Heart left ventricle (tissue), 16 donors: ENCODE results near the gene ANP32A. TPM values are rescaled to one million over a fixed set of nuclear protein-coding genes. Genes with fewer than 3 reads are reported as not detected.

Experiments
- ATAC-seq, 4 donors: fragments of 200-7000 bp; cut with Tn5 transposase; one replicate each; pipeline ENCODE4 v1.9.1; 2020 to 2022; ENCODE audit warnings: moderate library complexity in 4 of 4, mild to moderate bottlenecking in 3 of 4, moderate number of reproducible peaks in 1 of 4
- DNase-seq, 5 donors: peaks; one replicate each; pipeline ENCODE4 v3.0.0-alpha.2; 2020
- H3K27ac ChIP-seq, 12 donors: fragments of 200-600 bp; sonication (generic) in 4 of 12; one replicate each; pipeline versions ENCODE4 v1.5.0 to v1.8.0; 2016 to 2022; ENCODE audit warnings: mild to moderate bottlenecking in 2 of 12
- H3K27me3 ChIP-seq, 9 donors: fragments of 200-600 bp; sonication (generic) in 2 of 9; one replicate each; pipeline versions ENCODE4 v1.5.1 to v1.8.0; 2016 to 2022; ENCODE audit warnings: mild to moderate bottlenecking in 3 of 9
- H3K36me3 ChIP-seq, 9 donors: fragments of 200-600 bp; sonication (generic) in 2 of 9; one replicate each; pipeline versions ENCODE4 v1.5.0 to v1.8.0; 2018 to 2022; ENCODE audit warnings: mild to moderate bottlenecking in 2 of 9
- H3K4me1 ChIP-seq, 12 donors: fragments of 200-600 bp; sonication (generic) in 4 of 12; one replicate each; pipeline versions ENCODE4 v1.5.0 to v1.8.0; 2016 to 2022; ENCODE audit warnings: mild to moderate bottlenecking in 3 of 12
- H3K4me3 ChIP-seq, 12 donors: fragments of 200-600 bp; sonication (generic) in 4 of 12; one replicate each; pipeline versions ENCODE4 v1.5.0 to v1.8.0; 2017 to 2022; ENCODE audit warnings: mild to moderate bottlenecking in 9 of 12, moderate library complexity in 4 of 12
- H3K9me3 ChIP-seq, 12 donors: fragments of 200-600 bp; sonication (generic) in 4 of 12; one replicate each; pipeline versions ENCODE4 v1.5.0 to v1.8.0; 2016 to 2022; ENCODE audit warnings: mild to moderate bottlenecking in 1 of 12
- CTCF ChIP-seq, 12 donors: fragments of 200-600 bp; sonication (generic) in 4 of 12; IDR thresholded peaks; one replicate each; pipeline versions ENCODE4 v1.5.0 to v1.8.0; 2018 to 2022; ENCODE audit warnings: antibody characterized with exemption in 12 of 12, mild to moderate bottlenecking in 5 of 12
- POLR2A ChIP-seq, 2 donors: fragments of 450-650 bp; IDR thresholded peaks; one replicate each; pipeline ENCODE4 v1.6.1; 2017; ENCODE audit warnings: antibody characterized with exemption in 2 of 2, mild to moderate bottlenecking in 2 of 2, moderate library complexity in 2 of 2
- WGBS, 4 donors: extraction: QIAGEN DNeasy Blood & Tissue Kit in 2 of 4; methylation state at CpG; one replicate each; pipeline versions ENCODE4 v1.1.5 to v1.1.7; 2013 to 2018; 5-methylcytosine and 5-hydroxymethylcytosine counted together
- intact Hi-C, 10 donors: fragments of 100-400 bp; cut with DNase I; formaldehyde crosslinking; loops; one replicate each; pipeline versions ENCODE4 v1.11.1 to v1.14.2; 2022
- polyA plus RNA-seq, 2 donors: library from polyadenylated mRNA; stranded (reverse); fragments of 200-250 nt; gene quantifications; one replicate each; pipeline ENCODE4 v1.2.3, GENCODE V29; 2013
- total RNA-seq, 9 donors: library from RNA; depleted of rRNA in 2 of 9; stranded (reverse); fragments of >200 nt in 2 of 9; fragmentation: NEBNext Ultra II Directional in 3 of 9; extraction: Animal tissue kit (Norgen Biotek cat#: 25700) in 3 of 9; gene quantifications; one replicate each; pipeline versions ENCODE4 v1.1.0 to v1.2.4, GENCODE V29; 2016 to 2023
- donor health status: ischemic (EF 13 %, LVEDD 7.1; RV severe dilation, severe dysfunction).
- donor health status: healthy with polysubstance abuse.
- donor health status: DM: no; HTN: yes; CAD: no.
- donor health status: DM: no; HTN: no; CAD: no.
- donor health status: ischemic (EF 25% LVEDD 6.9; RV normal size, moderate dysfunction).
- donor health status: ischemic (EF 25% LVEDD 5.7; RV mildly dilated, moderate dysfunction).
- donor health status: healthy.
- donor health status: DM: yes; HTN: yes; CAD: no.
- donor health status: ischemic (EF 35%, LVEDD 5.7; RV mildly dilated, moderate dysfunction).
- donor health status: nonischemic (EF 11% LVEDD 7.7; RV severe dilation, severe dysfunction).
- donor health status: DM: yes; HTN: yes; CAD: no.
- donor health status: PGD.
- donor health status: ischemic (EF 29% LVEDD 5.4; RV normal size, mild dysfunction).
- donor health status: nonischemic (EF 23%, LVEDD 6.1; RV moderate dilation, normal function).

The ANP32A gene
- total and polyA plus RNA-seq, 11 donors, result 55.7 to 202 (median 142) TPM

- ATAC-seq (no peak), DNase-seq (no peak)
- H3K27ac ChIP-seq, result no peak overlapping the region
- peaks cover 0 to 54% (median 24%) of the 10 kb centered on the region in 9 donors for H3K27me3 ChIP-seq
- no peaks in the 10 kb centered on the region for H3K36me3 ChIP-seq
- TF ChIP-seq POLR2A (IDR thresholded peaks at IDR 0.05), result no peak
- no peak for TF ChIP-seq CTCF (IDR thresholded peaks at IDR 0.05)
- H3K4me3 ChIP-seq, result no peak overlapping the region
- no peaks in the 10 kb centered on the region for H3K9me3 ChIP-seq
- intact Hi-C loops, result no loop called here
- H3K4me1 ChIP-seq, result peaks cover 0 to 11% (median 2%) of the 10 kb centered on the region in 12 donors
- WGBS, 4 donors, result 76 to 85% (median 82%) methylated on average over 5 of the region's 5 CpGs
These were observed 24.3 kb upstream of the ANP32A start for GRCh38 chr15:68844856-68845550.

GRCh38 chr15:68843425-68844311, 23.0 kb upstream of the ANP32A start:
- no peaks in the 10 kb centered on the region for H3K9me3 ChIP-seq
- 7 to 11% (median 8%) methylated on average over 24 to 32 of the region's 32 CpGs for WGBS, 4 donors
- no peaks in the 10 kb centered on the region for H3K36me3 ChIP-seq
- H3K4me3 ChIP-seq, result peak overlapping the region; percentile 24 to 63 (median 49)
- TF ChIP-seq POLR2A (IDR thresholded peaks at IDR 0.05) (no peak), CTCF (IDR thresholded peaks at IDR 0.05) (no peak)
- H3K4me1 ChIP-seq, result peaks cover 0 to 11% (median 2%) of the 10 kb centered on the region in 12 donors
- H3K27me3 ChIP-seq, result peaks cover 0 to 67% (median 24%) of the 10 kb centered on the region in 9 donors
- H3K27ac ChIP-seq, result no peak overlapping the region
- DNase-seq (peak in 2 of 5 donors; percentile 11 to 62), ATAC-seq (peak in 3 of 4 donors; percentile 61 to 73 (median 71))
- intact Hi-C loops, result no loop called here

- Histone ChIP-seq H3K4me3 (no peak overlapping the region), H3K27me3 (peaks cover 0 to 74% (median 24%) of the 10 kb centered on the region in 9 donors), H3K9me3 (peaks cover 0 to 4% (median 0%) of the 10 kb centered on the region in 12 donors), H3K27ac (no peak overlapping the region), H3K4me1 (peaks cover 0 to 11% (median 2%) of the 10 kb centered on the region in 12 donors), H3K36me3 (no peaks in the 10 kb centered on the region)
- TF ChIP-seq CTCF (IDR thresholded peaks at IDR 0.05), result no peak
- no peak for TF ChIP-seq POLR2A (IDR thresholded peaks at IDR 0.05)
- no peak for ATAC-seq
- intact Hi-C loops, result no loop called here
- 89 to 98% (median 90%) methylated on average over 1 of the region's 1 CpG for WGBS, 4 donors
- no peak for DNase-seq
These were observed 22.3 kb upstream of the ANP32A start for GRCh38 chr15:68842958-68843357.

GRCh38 chr15:68834346-68834745, 13.7 kb upstream of the ANP32A start:
- peaks cover 0 to 13% (median 0%) of the 10 kb centered on the region in 9 donors for H3K27me3 ChIP-seq
- ATAC-seq, result peak in 2 of 4 donors; percentile 46 to 52
- intact Hi-C loops, result no loop called here

More at GRCh38 chr15:68834346-68834745, 13.7 kb upstream of the ANP32A start:
- DNase-seq, result no peak
- peaks cover 0 to 10% (median 0%) of the 10 kb centered on the region in 12 donors for H3K4me1 ChIP-seq
- TF ChIP-seq POLR2A (IDR thresholded peaks at IDR 0.05), result no peak
- TF ChIP-seq CTCF (IDR thresholded peaks at IDR 0.05), result no peak
- H3K9me3 ChIP-seq, result peaks cover 0 to 20% (median 6%) of the 10 kb centered on the region in 12 donors
- H3K27ac ChIP-seq, result no peak overlapping the region
- no peaks in the 10 kb centered on the region for H3K36me3 ChIP-seq
- 79 to 89% (median 84%) methylated on average over 3 of the region's 3 CpGs for WGBS, 4 donors
- H3K4me3 ChIP-seq, result no peak overlapping the region
